Retinal pigment epithelial cell (primary cell): Measurements from ENCODE around the gene DAND5.

Experiments used
- DNase-seq: peaks from one replicate; pipeline ENCODE4 v3.0.0-alpha.2; 2010; ENCODE audit warnings: low read depth
- H3K4me3 ChIP-seq: 2 replicates; pipeline ENCODE4 v1.5.1; 2011; ENCODE audit warnings: mild to moderate bottlenecking, low read length, control low read depth, moderate library complexity
- TF ChIP-seq, protein P1 (sequence below): conservative IDR thresholded peaks from 2 replicates; pipeline ENCODE4 v1.5.1; 2011; ENCODE audit warnings: low read depth, low read length, control low read depth, inconsistent platforms

Gene DAND5

DNA sequence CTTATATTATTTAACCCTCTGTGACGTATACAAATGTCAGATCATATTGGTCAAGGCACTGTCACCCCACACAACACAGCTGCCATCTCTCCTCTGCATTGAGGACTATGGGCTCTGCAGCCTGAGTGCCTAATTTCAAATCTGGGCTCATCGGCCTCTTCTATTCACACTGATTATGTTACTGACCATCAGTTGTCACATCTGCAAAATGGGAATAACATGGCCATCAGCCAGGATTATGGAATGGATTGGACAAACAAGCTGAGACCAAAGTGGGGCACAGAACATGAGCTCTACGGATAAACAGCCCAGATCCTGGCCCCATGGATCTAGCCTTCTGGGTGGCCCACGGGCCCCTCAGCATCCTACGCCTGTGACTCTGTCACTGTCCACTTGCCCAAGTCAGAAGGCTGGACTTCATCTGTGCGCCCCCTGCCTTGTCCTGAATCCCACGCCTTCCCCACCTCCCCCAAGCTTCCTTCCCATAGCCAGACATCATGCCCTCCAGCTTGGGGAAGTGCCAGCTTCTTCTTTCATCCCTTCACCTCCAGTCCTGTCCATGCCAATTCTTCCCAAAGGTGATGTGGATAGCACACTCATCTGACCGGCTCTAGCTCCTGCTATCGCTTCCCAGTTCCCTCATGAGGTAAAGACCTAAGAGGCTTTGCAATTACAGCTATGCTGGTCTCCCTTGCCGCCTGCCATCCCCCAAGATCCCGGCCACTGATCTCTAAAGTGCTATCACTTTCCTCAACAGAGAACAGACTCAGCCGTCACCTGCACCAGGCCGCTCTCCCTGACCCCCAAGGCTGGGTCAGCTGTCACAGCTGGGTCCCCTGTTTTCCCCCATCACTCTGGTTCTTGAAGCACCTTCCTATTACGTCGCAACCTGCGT lies 36.7 kb upstream of the DAND5 start:
- TF ChIP-seq, protein P1, sequence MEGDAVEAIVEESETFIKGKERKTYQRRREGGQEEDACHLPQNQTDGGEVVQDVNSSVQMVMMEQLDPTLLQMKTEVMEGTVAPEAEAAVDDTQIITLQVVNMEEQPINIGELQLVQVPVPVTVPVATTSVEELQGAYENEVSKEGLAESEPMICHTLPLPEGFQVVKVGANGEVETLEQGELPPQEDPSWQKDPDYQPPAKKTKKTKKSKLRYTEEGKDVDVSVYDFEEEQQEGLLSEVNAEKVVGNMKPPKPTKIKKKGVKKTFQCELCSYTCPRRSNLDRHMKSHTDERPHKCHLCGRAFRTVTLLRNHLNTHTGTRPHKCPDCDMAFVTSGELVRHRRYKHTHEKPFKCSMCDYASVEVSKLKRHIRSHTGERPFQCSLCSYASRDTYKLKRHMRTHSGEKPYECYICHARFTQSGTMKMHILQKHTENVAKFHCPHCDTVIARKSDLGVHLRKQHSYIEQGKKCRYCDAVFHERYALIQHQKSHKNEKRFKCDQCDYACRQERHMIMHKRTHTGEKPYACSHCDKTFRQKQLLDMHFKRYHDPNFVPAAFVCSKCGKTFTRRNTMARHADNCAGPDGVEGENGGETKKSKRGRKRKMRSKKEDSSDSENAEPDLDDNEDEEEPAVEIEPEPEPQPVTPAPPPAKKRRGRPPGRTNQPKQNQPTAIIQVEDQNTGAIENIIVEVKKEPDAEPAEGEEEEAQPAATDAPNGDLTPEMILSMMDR: no peak
- H3K4me3 ChIP-seq: peak overlapping the region; percentile 98
- no peak for DNase-seq

GRCh38 chr19:12933287-12934072 lies 35.9 kb upstream of the DAND5 start, which contains the start of gene FARSA:
TSS of gene FARSA (minus strand) at chr19:12933711. CDS start at chr19:12933696, 15 bp downstream.
- TF ChIP-seq, protein P1: no peak
- peak within 1 kb of the TSS; percentile 98 for H3K4me3 ChIP-seq
- DNase-seq: peak; percentile 59

DNA sequence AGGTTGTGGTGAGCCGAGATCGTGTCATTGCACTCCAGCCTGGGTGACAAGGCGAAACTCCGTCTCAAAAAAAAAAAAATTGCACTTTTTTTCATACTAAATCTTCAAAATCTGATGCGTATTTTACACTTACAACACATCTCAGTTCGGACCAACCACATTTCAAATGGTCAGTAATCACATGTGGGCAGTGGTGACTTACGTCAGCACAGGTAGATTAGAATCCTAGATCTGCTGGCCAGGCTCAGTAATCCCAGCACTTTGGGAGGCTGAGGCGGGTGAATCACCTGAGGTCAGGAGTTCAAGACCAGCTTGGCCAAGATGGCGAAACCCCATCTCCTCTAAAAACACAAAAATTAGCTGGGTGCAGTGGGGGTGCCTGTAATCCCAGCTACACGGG lies 34.3 kb upstream of the DAND5 start:
- TF ChIP-seq, protein P1: no peak
- no peak overlapping the region for H3K4me3 ChIP-seq
- DNase-seq: no peak

DNA sequence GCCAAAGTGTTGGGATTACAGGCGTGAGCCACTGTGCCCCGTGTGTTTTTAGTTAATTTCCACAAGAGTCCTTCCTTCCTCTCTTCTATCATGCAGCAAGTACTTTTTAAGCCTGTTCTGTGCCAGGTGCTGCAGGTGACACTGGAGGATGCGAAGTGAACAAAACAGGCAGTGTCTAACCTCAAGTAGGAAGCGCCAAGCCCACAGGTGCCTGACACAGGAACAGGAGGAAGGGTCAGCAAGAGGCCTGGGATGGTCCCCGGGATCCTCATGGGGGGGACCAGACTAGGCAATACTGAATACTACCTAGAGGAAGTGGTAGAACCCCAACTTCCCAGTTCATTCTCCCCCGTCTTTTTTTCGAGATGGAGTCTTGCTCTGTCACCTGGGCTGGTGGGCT lies 32.8 kb upstream of the DAND5 start:
- DNase-seq: no peak
- H3K4me3 ChIP-seq: no peak overlapping the region
- TF ChIP-seq, protein P1: no peak

DNA sequence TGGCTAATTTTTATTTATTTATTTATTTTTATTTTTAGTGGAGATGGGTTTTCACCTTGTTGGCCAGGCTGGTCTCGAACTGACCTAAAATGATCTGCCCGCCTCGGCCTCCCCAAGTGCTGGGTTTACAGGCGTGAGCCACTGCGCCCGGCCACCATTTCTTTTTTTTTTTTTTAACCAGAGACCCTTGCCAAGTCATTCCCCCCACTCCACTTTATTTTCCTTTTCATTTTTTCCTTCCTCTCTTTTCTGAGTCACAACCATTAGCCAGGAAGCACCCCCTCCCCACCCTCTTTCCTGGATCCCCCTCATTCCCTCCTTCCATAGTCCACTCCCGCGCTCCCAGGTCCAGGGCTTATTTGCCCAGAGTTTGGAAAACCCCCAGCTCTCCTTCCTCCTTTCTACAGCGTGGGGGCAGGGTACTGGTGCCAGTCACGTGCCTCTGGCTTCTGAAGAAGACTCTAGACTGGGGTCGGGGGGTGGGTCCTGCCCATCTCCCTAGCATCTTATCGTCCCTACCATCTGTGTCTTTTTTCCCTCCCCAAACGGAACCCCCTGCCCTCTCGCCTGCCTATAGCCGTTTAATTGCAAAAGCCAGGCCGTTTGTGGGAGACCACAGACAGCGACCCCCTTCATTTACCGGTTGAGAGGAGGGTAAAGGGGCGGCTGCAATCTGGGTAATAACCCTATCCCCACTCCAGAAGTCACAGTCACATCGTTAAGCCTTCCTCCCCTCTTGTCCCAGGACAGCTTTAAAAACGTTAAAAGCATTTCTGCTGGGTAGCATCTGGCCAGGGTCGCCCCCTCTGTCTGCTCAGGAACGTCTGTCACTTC lies 32.1 kb upstream of the DAND5 start:
- TF ChIP-seq, protein P1: no peak
- DNase-seq: no peak
- peak overlapping the region; percentile 67 for H3K4me3 ChIP-seq

DNA sequence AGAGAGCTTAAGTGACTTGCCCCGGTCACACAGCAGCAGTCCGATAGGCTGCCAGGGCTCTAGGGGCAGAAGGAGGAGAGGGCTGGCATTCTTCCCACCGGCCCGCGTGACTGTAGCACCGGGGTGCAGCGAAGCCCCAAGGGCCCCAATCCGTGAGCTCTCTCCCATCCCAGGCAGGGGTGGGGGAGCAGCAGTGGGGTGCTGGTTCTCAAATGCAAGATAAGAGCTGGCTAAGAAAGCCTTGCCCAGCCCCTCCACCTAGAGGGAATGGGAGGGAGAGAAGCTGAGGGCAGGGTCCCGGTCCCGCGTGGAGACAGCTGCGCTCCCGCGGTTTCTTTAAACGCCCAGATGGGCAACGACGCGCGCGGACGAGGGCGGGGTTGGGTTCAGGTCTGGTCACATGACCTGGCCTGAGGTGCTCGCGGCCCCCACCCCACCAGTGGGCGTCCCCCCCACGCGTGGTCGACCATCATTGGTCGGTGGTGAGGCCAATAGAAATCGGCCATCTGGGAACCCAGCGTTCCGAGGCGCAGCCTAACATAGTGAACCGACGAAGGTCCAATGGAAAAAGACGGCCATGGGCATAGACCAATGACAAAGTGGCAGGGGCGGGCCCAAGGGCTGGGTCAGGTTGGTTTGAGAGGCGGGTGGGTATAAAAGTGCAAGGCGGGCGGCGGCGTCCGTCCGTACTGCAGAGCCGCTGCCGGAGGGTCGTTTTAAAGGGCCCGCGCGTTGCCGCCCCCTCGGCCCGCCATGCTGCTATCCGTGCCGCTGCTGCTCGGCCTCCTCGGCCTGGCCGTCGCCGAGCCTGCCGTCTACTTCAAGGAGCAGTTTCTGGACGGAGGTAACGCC lies 31.2 kb upstream of the DAND5 start, which contains the start of gene CALR:
CALR (plus strand) TSS at position 683 of the 852 bp plus-strand sequence; CDS start at position 754, 71 bp downstream.
- peak; percentile 96 for DNase-seq
- peak within 1 kb of the TSS; percentile 84 for H3K4me3 ChIP-seq
- TF ChIP-seq, protein P1: no peak
